Colonic mucosa (tissue), 4 donors: Measurements from ENCODE around the gene PRG2. TPM values are rescaled to one million over a fixed set of nuclear protein-coding genes. Genes with fewer than 3 reads are reported as not detected.

Experiments
- DNase-seq: peaks from one replicate; pipeline ENCODE4 v3.0.0-alpha.2; 2020
- H3K27ac ChIP-seq: fragments of 200-600 bp; one replicate; pipeline ENCODE4 v1.8.0; 2021
- H3K27me3 ChIP-seq: fragments of 200-600 bp; one replicate; pipeline ENCODE4 v1.8.0; 2021
- H3K36me3 ChIP-seq: fragments of 200-600 bp; one replicate; pipeline ENCODE4 v1.8.0; 2021
- H3K4me1 ChIP-seq: fragments of 200-600 bp; one replicate; pipeline ENCODE4 v1.8.0; 2021; ENCODE audit warnings: mild to moderate bottlenecking
- H3K4me3 ChIP-seq: fragments of 200-600 bp; one replicate; pipeline ENCODE4 v1.8.0; 2021
- H3K9ac ChIP-seq, 2 donors: one replicate each; pipeline ENCODE4 v1.7.0; 2013; ENCODE audit warnings: control low read depth in 2 of 2, low read depth in 2 of 2, low read length in 2 of 2
- H3K9me3 ChIP-seq: fragments of 200-600 bp; one replicate; pipeline ENCODE4 v1.8.0; 2021
- CTCF ChIP-seq: fragments of 200-600 bp; IDR thresholded peaks from one replicate; pipeline ENCODE4 v1.8.0; 2022; ENCODE audit warnings: antibody characterized with exemption, mild to moderate bottlenecking
- intact Hi-C: fragments of 100-400 bp; cut with DNase I; formaldehyde crosslinking; loops from one replicate; pipeline ENCODE4 v1.14.1; 2022
- total RNA-seq, 2 donors: library from RNA; stranded (reverse); fragmentation: NEBNext Ultra II Directional in 1 of 2; extraction: Animal tissue kit (Norgen Biotek cat#: 25700) in 1 of 2; gene quantifications; one replicate each; pipeline ENCODE4 v1.2.1, GENCODE V29; 2021
- donor health status: healthy.
- donor health status: DM: no; HTN: no; CAD: no.
- donor health status: DM: no; HTN: no; CAD: no.

The PRG2 gene
- total RNA-seq, 2 donors from 2014 or later = not detected

- H3K27ac ChIP-seq = no peak overlapping the region
- intact Hi-C loops = loop anchor here (5.0 kb wide), 1 partner anchor 293 kb away; no protein-coding TSS in a partner anchor
- H3K4me3 ChIP-seq = no peak overlapping the region
- no peak overlapping the region for H3K9ac ChIP-seq
- no peaks in the 10 kb centered on the region for H3K4me1 ChIP-seq
- no peaks in the 10 kb centered on the region for H3K9me3 ChIP-seq
- TF ChIP-seq CTCF = peak; percentile 85
- peak; percentile 68 for DNase-seq
- H3K36me3 ChIP-seq = no peaks in the 10 kb centered on the region
- no peaks in the 10 kb centered on the region for H3K27me3 ChIP-seq
These were observed 40.8 kb downstream of the PRG2 start for GRCh38 chr11:57349491-57350274.

GRCh38 chr11:57348636-57349313 lies 41.7 kb downstream of the PRG2 start:
- no peak for TF ChIP-seq CTCF
- Histone ChIP-seq H3K27me3 (no peaks in the 10 kb centered on the region), H3K36me3 (no peaks in the 10 kb centered on the region), H3K27ac (no peak overlapping the region), H3K9me3 (no peaks in the 10 kb centered on the region), H3K4me1 (no peaks in the 10 kb centered on the region), H3K9ac (no peak overlapping the region), H3K4me3 (no peak overlapping the region)
- DNase-seq = no peak
- intact Hi-C loops = loop anchor here (5.0 kb wide), 1 partner anchor 294 kb away; no protein-coding TSS in a partner anchor

- Histone ChIP-seq H3K27me3 (no peaks in the 10 kb centered on the region), H3K9me3 (no peaks in the 10 kb centered on the region), H3K36me3 (no peaks in the 10 kb centered on the region), H3K4me3 (no peak overlapping the region), H3K4me1 (no peaks in the 10 kb centered on the region), H3K9ac (no peak overlapping the region), H3K27ac (no peak overlapping the region)
- TF ChIP-seq CTCF = no peak
- no peak for DNase-seq
- intact Hi-C loops = loop anchor here (5.0 kb wide), 1 partner anchor 294 kb away; no protein-coding TSS in a partner anchor
These were observed 42.4 kb downstream of the PRG2 start for GRCh38 chr11:57348052-57348451.

- Histone ChIP-seq H3K27ac (no peak overlapping the region), H3K4me1 (no peaks in the 10 kb centered on the region), H3K9ac (no peak overlapping the region), H3K4me3 (no peak overlapping the region), H3K36me3 (no peaks in the 10 kb centered on the region), H3K27me3 (no peaks in the 10 kb centered on the region), H3K9me3 (no peaks in the 10 kb centered on the region)
- TF ChIP-seq CTCF = no peak
- DNase-seq = no peak
- intact Hi-C loops = loop anchor here (5.0 kb wide), 1 partner anchor 295 kb away; no protein-coding TSS in a partner anchor
These were observed 43.1 kb downstream of the PRG2 start for GRCh38 chr11:57347336-57347735.

- Histone ChIP-seq H3K36me3 (no peaks in the 10 kb centered on the region), H3K27ac (no peak overlapping the region), H3K9ac (peak overlapping the region in 1 of 2 donors; percentile 43), H3K27me3 (no peaks in the 10 kb centered on the region), H3K4me3 (no peak overlapping the region), H3K9me3 (no peaks in the 10 kb centered on the region), H3K4me1 (no peaks in the 10 kb centered on the region)
- intact Hi-C loops = loop anchor here (5.0 kb wide), 1 partner anchor 297 kb away; no protein-coding TSS in a partner anchor
- peak; percentile 80 for TF ChIP-seq CTCF
- peak; percentile 86 for DNase-seq
These were observed 44.8 kb downstream of the PRG2 start for GRCh38 chr11:57345555-57346211.
